ENCODE measurements around the gene SHROOM1. TPM values are rescaled to one million over a fixed set of nuclear protein-coding genes. Genes with fewer than 3 reads are reported as not detected.
"Not testable (repeated sequence)": the region's sequence is repeated elsewhere in the genome, so short reads cannot be mapped to it uniquely, and the experiment has no call there.

SHROOM1 gene
- total RNA-seq, result 2.9 TPM

GRCh38 chr5:132830436-132831094, at the start of gene SHROOM1:
Gene SHROOM1 (minus strand): TSS chr5:132830647. CDS start chr5:132826140, 4,507 bp downstream.
- peak; percentile 28 for DNase-seq

- DNase-seq, result peak; percentile 76
Observed at GRCh38 chr5:132877938-132878337, 47.5 kb upstream of the SHROOM1 start.

- no peak for DNase-seq
Observed at GRCh38 chr5:132877466-132877865, 47.0 kb upstream of the SHROOM1 start.

- no peak for DNase-seq
Observed at GRCh38 chr5:132876020-132876759, 45.7 kb upstream of the SHROOM1 start.

- DNase-seq, result no peak
Observed at GRCh38 chr5:132873930-132874271, 43.5 kb upstream of the SHROOM1 start.

- DNase-seq, result no peak
Observed at GRCh38 chr5:132873119-132873929, 42.9 kb upstream of the SHROOM1 start, which contains the start of gene LEAP2. Gene LEAP2 (plus strand): TSS chr5:132873668. CDS start chr5:132873695, 27 bp downstream.

GRCh38 chr5:132872788-132873118, 42.3 kb upstream of the SHROOM1 start:
- no peak for DNase-seq

- DNase-seq, result no peak
Observed at GRCh38 chr5:132871459-132872284, 41.2 kb upstream of the SHROOM1 start.

GRCh38 chr5:132870801-132871200, 40.4 kb upstream of the SHROOM1 start:
- peak; percentile 26 for DNase-seq

GRCh38 chr5:132868754-132869153, 38.3 kb upstream of the SHROOM1 start:
- no peak for DNase-seq

GRCh38 chr5:132867046-132867451, 36.6 kb upstream of the SHROOM1 start:
- DNase-seq, result no peak

GRCh38 chr5:132866342-132867045, 36.0 kb upstream of the SHROOM1 start, which contains the start of the genes GDF9 and UQCRQ:
Gene GDF9 (minus strand): TSS chr5:132866469. CDS start chr5:132864533, 1,936 bp downstream.
Gene UQCRQ (plus strand): TSS chr5:132866642. CDS start chr5:132866882, 240 bp downstream.
- DNase-seq, result peak; percentile 100

GRCh38 chr5:132865668-132866341, 35.4 kb upstream of the SHROOM1 start:
- no peak for DNase-seq

GRCh38 chr5:132860742-132861141, 30.3 kb upstream of the SHROOM1 start:
- no peak for DNase-seq

- no peak for DNase-seq
Observed at GRCh38 chr5:132859889-132860437, 29.5 kb upstream of the SHROOM1 start.

GRCh38 chr5:132856011-132856410, 25.6 kb upstream of the SHROOM1 start:
- no peak for DNase-seq

- DNase-seq, result not testable (repeated sequence)
Observed at GRCh38 chr5:132854992-132855391, 24.5 kb upstream of the SHROOM1 start.

GRCh38 chr5:132854301-132854700, 23.9 kb upstream of the SHROOM1 start:
- no peak for DNase-seq

- DNase-seq, result no peak
Observed at GRCh38 chr5:132853790-132854189, 23.3 kb upstream of the SHROOM1 start.

- no peak for DNase-seq
Observed at GRCh38 chr5:132853323-132853722, 22.9 kb upstream of the SHROOM1 start.

All from tongue (tissue), 2 donors.